Skeletal muscle satellite cell (primary cell): ENCODE measurements around the gene S100A14. TPM values are rescaled to one million over a fixed set of nuclear protein-coding genes. Genes with fewer than 3 reads are reported as not detected.

Source experiments
- H3K27me3 ChIP-seq: 2 replicates; pipeline ENCODE4 v1.7.0; 2013; ENCODE audit warnings: low read length; ENCODE audit not compliant: control insufficient read depth, insufficient read depth
- H3K36me3 ChIP-seq: 2 replicates; pipeline ENCODE4 v1.7.0; 2013; ENCODE audit warnings: mild to moderate bottlenecking, control low read depth, low read length; ENCODE audit not compliant: insufficient read depth
- H3K4me1 ChIP-seq: 2 replicates; pipeline ENCODE4 v1.7.0; 2013; ENCODE audit warnings: low read length; ENCODE audit not compliant: control insufficient read depth, insufficient read depth
- H3K4me2 ChIP-seq: 2 replicates; pipeline ENCODE4 v1.7.0; 2013; ENCODE audit warnings: mild to moderate bottlenecking, low read length
- H3K4me3 ChIP-seq: 2 replicates; pipeline ENCODE4 v1.7.0; 2013; ENCODE audit warnings: low read length
- H3K9ac ChIP-seq: 2 replicates; pipeline ENCODE4 v1.7.0; 2013; ENCODE audit warnings: mild to moderate bottlenecking, low read depth, low read length, moderate library complexity
- H3K9me3 ChIP-seq: replicated peaks from 2 replicates; pipeline ENCODE4 v1.7.0; 2013; ENCODE audit warnings: mild to moderate bottlenecking, control low read depth, low read length
- total RNA-seq: library from RNA; depleted of rRNA; stranded (reverse); fragments of >200 nt; gene quantifications from 2 replicates; pipeline ENCODE4 v1.2.3, GENCODE V29; 2012; rRNA removed

The S100A14 gene
- 0.76 and 0.87 TPM in 2 replicates for total RNA-seq

DNA sequence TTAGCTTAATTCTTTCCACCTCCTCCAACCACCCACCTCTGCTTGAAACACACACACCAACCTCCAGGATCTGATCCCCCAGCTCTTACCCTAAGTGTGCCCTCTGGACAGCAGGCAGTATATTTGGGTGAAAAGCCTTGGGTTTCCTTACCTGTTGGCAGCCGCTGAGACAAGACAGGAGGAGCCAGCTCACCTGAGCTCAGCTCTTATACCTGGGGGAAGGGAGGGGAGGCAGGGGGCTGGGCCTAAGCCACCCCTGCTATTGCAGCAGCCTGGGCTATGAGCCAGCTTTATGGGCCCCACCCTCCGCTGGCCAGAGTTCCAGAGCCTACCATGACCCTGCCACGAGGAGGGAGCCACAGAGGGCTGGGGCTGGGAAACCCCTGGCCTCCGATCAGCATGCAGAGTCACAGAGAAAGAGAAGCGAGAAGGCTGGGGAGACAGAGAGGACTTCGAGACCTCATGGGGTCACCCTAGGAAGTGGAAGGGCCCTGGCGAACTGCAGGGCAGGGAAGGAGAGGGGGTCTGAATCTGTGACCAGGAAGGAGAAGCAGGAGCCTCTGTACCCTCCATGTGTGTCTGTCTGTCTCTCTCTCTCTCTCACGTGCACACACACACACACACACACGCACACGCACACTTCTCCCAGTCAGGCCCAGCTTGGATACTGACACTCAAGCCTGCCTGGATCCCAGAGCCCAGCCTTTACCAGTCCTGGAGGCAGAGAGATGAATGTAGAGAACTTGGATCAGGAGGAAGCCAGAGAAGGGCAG is at the start of gene S100A14:
TSS of gene S100A14 (minus strand) at position 182 of the 773 bp plus-strand sequence. CDS start 467 bp downstream, outside the sequence.
- H3K4me2 ChIP-seq = no peak within 1 kb of the TSS
- H3K9me3 ChIP-seq = no peaks in the 10 kb centered on the region
- H3K4me1 ChIP-seq = peaks cover 19% of the 10 kb centered on the region
- H3K27me3 ChIP-seq = no peaks in the 10 kb centered on the region
- H3K9ac ChIP-seq = no peak within 1 kb of the TSS
- no peak within 1 kb of the TSS for H3K4me3 ChIP-seq
- peaks cover 28% of the 10 kb centered on the region for H3K36me3 ChIP-seq

DNA sequence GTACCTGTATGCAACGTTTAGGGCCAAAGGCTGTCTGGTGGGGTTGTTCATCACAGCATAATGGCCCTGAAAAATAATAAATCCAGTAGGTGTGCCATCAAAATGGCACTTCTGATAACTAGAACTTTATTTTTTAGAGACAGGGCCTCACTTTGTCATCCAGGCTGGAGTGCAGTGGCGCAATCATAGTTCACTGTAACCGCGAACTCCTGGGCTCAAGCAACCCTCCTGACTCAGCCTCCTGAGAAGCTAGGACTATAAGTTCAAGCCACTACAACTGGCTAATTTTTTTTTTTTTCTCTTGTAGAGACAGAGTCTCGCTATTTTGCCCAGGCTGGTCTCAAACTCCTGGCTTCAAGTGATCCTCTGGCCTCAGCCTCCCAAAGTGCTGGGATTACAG is 47.1 kb upstream of the S100A14 start:
- Histone ChIP-seq H3K9me3 (no peaks in the 10 kb centered on the region), H3K4me3 (no peak overlapping the region), H3K4me2 (no peak overlapping the region), H3K9ac (no peak overlapping the region), H3K36me3 (peaks cover 72% of the 10 kb centered on the region), H3K27me3 (no peaks in the 10 kb centered on the region), H3K4me1 (peaks cover 12% of the 10 kb centered on the region)

DNA sequence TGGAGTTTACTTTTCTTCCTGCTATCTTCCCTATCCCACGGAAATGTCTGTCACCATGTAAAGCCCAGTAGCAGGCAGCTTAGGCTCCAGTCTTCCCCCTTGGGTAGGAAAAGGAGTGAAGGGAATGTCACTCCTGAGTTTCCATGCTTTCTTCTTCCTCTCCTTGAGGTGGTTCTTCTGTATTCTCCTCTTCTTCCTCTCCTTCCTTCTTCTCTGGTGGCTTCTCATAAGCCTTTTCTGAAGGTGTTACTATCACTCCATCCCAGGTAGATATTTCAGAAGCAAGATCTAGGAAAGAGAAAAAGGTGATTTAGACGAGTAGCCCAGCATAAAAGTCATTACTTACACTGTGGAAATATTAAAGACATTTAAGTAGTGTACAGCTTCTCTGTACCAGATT is 46.1 kb upstream of the S100A14 start:
- peaks cover 62% of the 10 kb centered on the region for H3K36me3 ChIP-seq
- no peak overlapping the region for H3K4me2 ChIP-seq
- no peak overlapping the region for H3K9ac ChIP-seq
- H3K9me3 ChIP-seq = no peaks in the 10 kb centered on the region
- H3K27me3 ChIP-seq = no peaks in the 10 kb centered on the region
- no peak overlapping the region for H3K4me3 ChIP-seq
- H3K4me1 ChIP-seq = peaks cover 16% of the 10 kb centered on the region

DNA sequence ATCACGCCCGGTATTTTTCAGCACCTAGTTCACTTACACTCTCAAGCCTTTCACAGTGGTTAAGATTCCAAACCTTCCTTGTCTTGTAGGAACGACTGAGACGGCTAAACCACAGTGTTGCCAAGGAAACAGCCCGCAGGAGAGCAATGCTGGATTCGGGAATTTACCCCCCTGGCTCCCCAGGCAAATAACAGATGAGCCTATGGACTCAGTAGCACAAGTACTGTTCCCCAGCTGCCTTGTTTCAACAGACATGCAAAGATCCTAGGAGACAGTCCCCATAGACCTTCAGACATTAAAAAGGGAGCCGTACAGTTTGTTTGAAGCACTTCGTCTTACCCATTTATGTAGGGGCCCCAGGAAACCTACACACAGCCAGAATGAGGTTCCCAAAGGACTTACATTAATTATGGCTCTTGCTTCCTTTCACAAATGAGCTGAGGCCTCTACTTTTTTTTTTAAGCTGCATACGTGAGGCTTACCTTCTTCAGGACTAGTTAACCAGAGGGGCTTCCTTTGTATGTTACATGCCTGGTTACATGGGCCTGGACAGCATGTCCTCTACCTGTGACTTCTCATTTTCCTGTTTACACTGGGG is 45.1 kb upstream of the S100A14 start:
- Histone ChIP-seq H3K9me3 (no peaks in the 10 kb centered on the region), H3K36me3 (peaks cover 52% of the 10 kb centered on the region), H3K4me3 (no peak overlapping the region), H3K27me3 (no peaks in the 10 kb centered on the region), H3K9ac (no peak overlapping the region), H3K4me2 (no peak overlapping the region), H3K4me1 (peaks cover 16% of the 10 kb centered on the region)

DNA sequence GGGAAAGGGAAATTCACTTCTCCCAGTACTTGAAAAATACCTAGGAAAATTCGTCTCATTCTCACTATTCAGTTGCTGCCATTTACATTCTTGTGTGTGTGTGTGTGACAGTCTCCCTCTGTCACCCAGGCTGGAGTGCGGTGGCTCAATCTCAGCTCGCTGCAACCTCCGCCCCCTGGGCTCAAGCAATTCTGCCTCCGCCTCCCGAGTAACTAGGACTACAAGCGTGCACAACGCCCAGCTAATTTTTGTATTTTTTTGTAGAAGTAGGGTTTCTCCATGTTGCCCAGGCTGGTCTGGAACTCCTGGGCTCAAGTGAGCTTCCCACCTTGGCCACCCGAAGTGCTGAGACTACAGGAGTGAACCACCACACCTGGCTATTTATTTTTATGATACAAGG is 43.5 kb upstream of the S100A14 start:
- Histone ChIP-seq H3K9ac (peak overlapping the region; percentile 88), H3K4me3 (peak overlapping the region; percentile 95)

GRCh38 chr1:153659175-153659534 is 43.0 kb upstream of the S100A14 start:
- H3K36me3 ChIP-seq = peaks cover 31% of the 10 kb centered on the region
- no peaks in the 10 kb centered on the region for H3K9me3 ChIP-seq
- H3K4me3 ChIP-seq = peak overlapping the region; percentile 95
- H3K4me1 ChIP-seq = peaks cover 16% of the 10 kb centered on the region
- peak overlapping the region; percentile 88 for H3K9ac ChIP-seq
- no peaks in the 10 kb centered on the region for H3K27me3 ChIP-seq
- peak overlapping the region; percentile 91 for H3K4me2 ChIP-seq

More for the DNA sequence above, 43.5 kb upstream of the S100A14 start:
- H3K4me2 ChIP-seq = peak overlapping the region; percentile 91
- H3K9me3 ChIP-seq = no peaks in the 10 kb centered on the region
- no peaks in the 10 kb centered on the region for H3K27me3 ChIP-seq
- peaks cover 16% of the 10 kb centered on the region for H3K4me1 ChIP-seq
- H3K36me3 ChIP-seq = peaks cover 36% of the 10 kb centered on the region

GRCh38 chr1:153658400-153659174 is 42.5 kb upstream of the S100A14 start, which contains the start of gene SNAPIN:
Gene SNAPIN (plus strand): TSS chr1:153658703. CDS start chr1:153658744, 41 bp downstream.
- H3K27me3 ChIP-seq = no peaks in the 10 kb centered on the region

DNA sequence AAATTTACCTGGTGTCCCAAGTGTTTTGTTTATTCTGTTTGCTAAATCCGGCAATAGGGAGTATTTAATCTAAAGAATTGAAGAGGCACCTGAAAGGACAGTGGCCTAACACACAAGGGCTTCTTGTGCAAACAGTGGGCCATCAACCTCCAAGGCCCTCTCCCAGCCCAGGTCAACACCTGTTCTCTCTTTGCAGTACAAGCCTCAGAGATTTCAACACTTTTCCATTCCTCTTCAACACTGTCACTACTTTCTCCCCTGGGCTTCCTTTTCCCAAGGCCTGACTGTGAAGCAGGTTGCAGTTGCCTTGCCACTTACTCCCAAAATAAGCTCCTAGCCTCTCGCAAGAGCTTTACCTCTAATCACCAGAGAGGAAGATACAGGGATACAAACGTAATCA is 39.2 kb upstream of the S100A14 start:
- H3K4me2 ChIP-seq = no peak overlapping the region
- H3K27me3 ChIP-seq = no peaks in the 10 kb centered on the region
- H3K36me3 ChIP-seq = no peaks in the 10 kb centered on the region

More at GRCh38 chr1:153658400-153659174, 42.5 kb upstream of the S100A14 start, which contains the start of gene SNAPIN:
- H3K9me3 ChIP-seq = no peaks in the 10 kb centered on the region
- peak within 1 kb of the TSS; percentile 95 for H3K4me3 ChIP-seq
- peaks cover 26% of the 10 kb centered on the region for H3K36me3 ChIP-seq
- H3K4me1 ChIP-seq = peaks cover 12% of the 10 kb centered on the region
- H3K9ac ChIP-seq = peak within 1 kb of the TSS; percentile 88
- H3K4me2 ChIP-seq = peak within 1 kb of the TSS; percentile 91

DNA sequence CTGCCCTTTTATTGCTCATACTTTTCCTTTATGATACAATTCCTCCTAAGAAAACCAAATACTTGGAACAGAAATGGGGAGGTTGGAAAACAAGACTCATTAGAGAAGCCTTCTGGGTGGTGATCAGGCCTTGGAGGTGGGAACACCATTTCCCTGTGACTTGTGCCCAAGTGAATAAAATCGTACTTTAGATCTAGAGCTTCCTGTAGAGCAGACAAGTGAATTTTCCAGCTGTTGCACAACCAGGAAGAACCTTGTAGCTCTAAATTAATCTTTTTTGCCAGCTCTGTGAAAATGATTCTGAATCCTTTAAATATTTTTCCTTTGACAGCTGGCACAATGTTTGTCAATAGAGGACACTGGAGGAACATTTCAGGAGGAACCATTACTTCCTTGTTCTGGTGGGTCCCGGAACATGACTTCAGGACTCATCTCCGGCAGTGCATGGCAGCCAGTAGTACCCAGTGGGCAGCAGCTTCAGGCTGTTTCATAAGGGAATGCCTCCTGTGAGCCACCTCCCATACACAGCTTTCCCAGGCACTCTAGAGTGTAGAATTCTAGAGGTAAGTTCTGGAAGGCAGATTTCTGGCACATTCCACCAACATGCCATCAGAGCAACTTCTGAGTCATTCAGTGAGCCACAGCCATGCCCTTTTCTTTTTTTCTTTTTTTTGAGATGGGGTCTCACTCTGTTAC is 36.8 kb upstream of the S100A14 start:
- Histone ChIP-seq H3K9me3 (no peaks in the 10 kb centered on the region), H3K4me3 (no peak overlapping the region), H3K9ac (no peak overlapping the region), H3K4me1 (peaks cover 12% of the 10 kb centered on the region), H3K27me3 (no peaks in the 10 kb centered on the region), H3K4me2 (peak overlapping the region; percentile 30), H3K36me3 (no peaks in the 10 kb centered on the region)

More for the DNA sequence above, 39.2 kb upstream of the S100A14 start:
- Histone ChIP-seq H3K4me3 (no peak overlapping the region), H3K9ac (no peak overlapping the region), H3K9me3 (no peaks in the 10 kb centered on the region), H3K4me1 (peaks cover 21% of the 10 kb centered on the region)

GRCh38 chr1:153651771-153652170 is 35.6 kb upstream of the S100A14 start:
- Histone ChIP-seq H3K4me1 (peaks cover 12% of the 10 kb centered on the region), H3K9me3 (no peaks in the 10 kb centered on the region), H3K27me3 (no peaks in the 10 kb centered on the region), H3K4me3 (no peak overlapping the region), H3K36me3 (peaks cover 2% of the 10 kb centered on the region), H3K4me2 (no peak overlapping the region), H3K9ac (no peak overlapping the region)

GRCh38 chr1:153649863-153650235 is 33.7 kb upstream of the S100A14 start:
- Histone ChIP-seq H3K4me3 (no peak overlapping the region), H3K4me2 (no peak overlapping the region), H3K9ac (no peak overlapping the region), H3K36me3 (peaks cover 21% of the 10 kb centered on the region), H3K9me3 (no peaks in the 10 kb centered on the region), H3K4me1 (peaks cover 12% of the 10 kb centered on the region), H3K27me3 (no peaks in the 10 kb centered on the region)
